Tibial nerve (tissue), 4 donors: ENCODE results near the gene RPN1.

ENCODE experiments used
- CTCF ChIP-seq, 5 experiments: fragments of 200-600 bp in 3 of 5; fragments of 450-650 bp in 2 of 5; sonication (generic) in 3 of 5; IDR thresholded peaks; one replicate each; pipeline ENCODE4 v1.5.1; 2016 to 2019; ENCODE audit warnings: antibody characterized with exemption in 5 of 5, mild to moderate bottlenecking in 3 of 5, moderate library complexity in 2 of 5
- EP300 ChIP-seq, 2 donors: sonication (generic); formaldehyde crosslinking; IDR thresholded peaks; one replicate each; pipeline ENCODE4 v1.6.1; 2017; ENCODE audit warnings: antibody characterized with exemption in 2 of 2, mild to moderate bottlenecking in 1 of 2
- POLR2A ChIP-seq, 2 donors: fragments of 450-650 bp; IDR thresholded peaks; one replicate each; pipeline ENCODE4 v1.6.1; 2017; ENCODE audit warnings: antibody characterized with exemption in 2 of 2, mild to moderate bottlenecking in 2 of 2, moderate library complexity in 2 of 2

DNA sequence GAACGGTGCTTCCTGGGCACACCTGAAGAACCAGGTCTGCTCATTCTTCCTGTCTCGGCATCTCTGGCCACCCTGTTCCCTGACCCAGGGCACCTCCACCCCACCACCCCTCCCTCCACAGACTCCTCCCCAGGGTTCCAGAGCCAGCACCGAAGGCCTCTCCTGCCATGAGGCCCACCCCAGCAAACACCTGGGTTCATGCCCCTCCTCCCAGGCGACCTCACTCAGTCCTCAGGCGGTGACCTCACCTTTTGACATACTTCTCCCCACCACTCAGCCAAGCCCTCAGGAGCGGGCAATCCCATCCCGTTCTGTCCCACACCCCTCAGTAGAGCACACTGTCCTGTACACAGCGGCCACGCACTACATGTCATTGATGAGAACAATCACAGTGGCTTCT lies 72.3 kb downstream of the RPN1 start:
- no peak for TF ChIP-seq CTCF (IDR thresholded peaks at IDR 0.05)
- TF ChIP-seq POLR2A (IDR thresholded peaks at IDR 0.05), result no peak
- TF ChIP-seq EP300 (IDR thresholded peaks at IDR 0.05), result no peak
